Fibroblast of lung (primary cell): Measurements from ENCODE around the gene EDC3.

Experiments used
- CTCF ChIP-seq, 2 donors: IDR thresholded peaks in 1 of 2; conservative IDR thresholded peaks in 1 of 2; 1 replicate in 1 of 2; 2 replicates in 1 of 2; pipeline ENCODE4 v1.5.1; 2011 to 2012; ENCODE audit warnings: low read length in 2 of 2, control low read depth in 1 of 2, inconsistent platforms in 1 of 2, low read depth in 1 of 2, mild to moderate bottlenecking in 1 of 2
- EZH2 ChIP-seq: IDR thresholded peaks from 2 replicates; pipeline ENCODE4 v1.5.1; 2012; ENCODE audit warnings: low read length, control low read depth, mild to moderate bottlenecking; ENCODE audit errors: missing control alignments

DNA sequence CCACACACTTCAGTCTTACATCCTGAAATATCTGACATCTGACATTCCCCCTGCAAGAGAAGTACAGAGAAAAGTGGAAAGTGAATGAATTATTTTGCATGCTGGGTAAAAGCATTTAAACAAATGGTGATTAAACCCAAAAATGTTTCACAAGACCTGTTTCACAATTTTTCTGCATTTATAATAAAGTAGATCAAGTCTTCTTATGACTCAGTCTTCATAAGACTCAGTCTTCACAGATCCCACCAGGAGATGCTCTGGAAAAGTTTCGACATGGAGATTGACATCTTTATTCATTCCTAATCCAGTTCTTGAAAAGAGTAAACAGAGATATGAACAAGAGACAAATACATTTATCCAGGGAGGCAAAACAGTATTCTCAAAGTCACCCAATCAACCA lies 13.2 kb upstream of the EDC3 start:
- TF ChIP-seq CTCF (conservative IDR thresholded peaks at IDR 0.05 in 1 of 2, IDR thresholded peaks at IDR 0.05 in 1 of 2; ENCODE audit: low read depth in 1 of 2, low read length in 2 of 2) (no peak), EZH2 (no peak)
